Epithelial cell of prostate (primary cell): ENCODE data around the gene SHB.

Experiments used
- DNase-seq: peaks from one replicate; pipeline ENCODE4 v3.0.0-alpha.2; 2011; ENCODE audit warnings: low read depth, low spot score
- H3K27ac ChIP-seq: fragments of 450-650 bp; 2 replicates; pipeline ENCODE4 v1.5.1; 2017; ENCODE audit warnings: mild to moderate bottlenecking

Gene SHB

GRCh38 chr9:38065369-38066075 is 3.5 kb downstream of the SHB start:
- peak overlapping the region; percentile 83 for H3K27ac ChIP-seq
- DNase-seq, result no peak

- no peak overlapping the region for H3K27ac ChIP-seq
- no peak for DNase-seq
These were observed 4.1 kb downstream of the SHB start for GRCh38 chr9:38064842-38065368.

- peak overlapping the region; percentile 9 for H3K27ac ChIP-seq
- DNase-seq, result no peak
These were observed 5.7 kb downstream of the SHB start for GRCh38 chr9:38063363-38063707.

GRCh38 chr9:38062498-38063362 is 6.3 kb downstream of the SHB start:
- DNase-seq, result no peak
- peak overlapping the region; percentile 9 for H3K27ac ChIP-seq

- no peak overlapping the region for H3K27ac ChIP-seq
These were observed 6.9 kb downstream of the SHB start for GRCh38 chr9:38062106-38062497.

GRCh38 chr9:38061326-38061977 is 7.6 kb downstream of the SHB start:
- DNase-seq, result no peak
- H3K27ac ChIP-seq, result no peak overlapping the region

More at GRCh38 chr9:38062106-38062497, 6.9 kb downstream of the SHB start:
- no peak for DNase-seq

- no peak for DNase-seq
- H3K27ac ChIP-seq, result peak overlapping the region; percentile 1
These were observed 8.3 kb downstream of the SHB start for GRCh38 chr9:38060681-38061080.

GRCh38 chr9:38059233-38059936 is 9.6 kb downstream of the SHB start:
- no peak overlapping the region for H3K27ac ChIP-seq
- no peak for DNase-seq

- peak overlapping the region; percentile 43 for H3K27ac ChIP-seq
- DNase-seq, result no peak
These were observed 10.4 kb downstream of the SHB start for GRCh38 chr9:38058452-38059232.

GRCh38 chr9:38057416-38058195 is 11.4 kb downstream of the SHB start:
- H3K27ac ChIP-seq, result peak overlapping the region; percentile 43
- DNase-seq, result no peak

GRCh38 chr9:38054653-38055052 is 14.4 kb downstream of the SHB start:
- no peak for DNase-seq
- H3K27ac ChIP-seq, result no peak overlapping the region

- DNase-seq, result no peak
- no peak overlapping the region for H3K27ac ChIP-seq
These were observed 15.1 kb downstream of the SHB start for GRCh38 chr9:38053697-38054461.

GRCh38 chr9:38051780-38052546 is 17.1 kb downstream of the SHB start:
- no peak for DNase-seq
- no peak overlapping the region for H3K27ac ChIP-seq

- DNase-seq, result no peak
- peak overlapping the region; percentile 98 for H3K27ac ChIP-seq
These were observed 20.6 kb downstream of the SHB start for GRCh38 chr9:38048316-38048969.

- peak overlapping the region; percentile 98 for H3K27ac ChIP-seq
- DNase-seq, result no peak
These were observed 21.5 kb downstream of the SHB start for GRCh38 chr9:38047301-38048251.
